Activated gamma-delta T cell treated with Interleukin-2 at 50 U/mL for 16 hours (primary cell): ENCODE measurements around the gene TSPAN5.

Source experiments
- DNase-seq: peaks from one replicate; pipeline ENCODE4 v3.0.0-alpha.2; 2020

TSPAN5 gene

GRCh38 chr4:98514741-98515469 is 143.5 kb downstream of the TSPAN5 start:
- DNase-seq = no peak

- DNase-seq = no peak
These were observed 145.5 kb downstream of the TSPAN5 start for GRCh38 chr4:98512918-98513317.

GRCh38 chr4:98510757-98511517 is 147.5 kb downstream of the TSPAN5 start:
- DNase-seq = no peak

- DNase-seq = no peak
These were observed 148.1 kb downstream of the TSPAN5 start for GRCh38 chr4:98510340-98510739.

- DNase-seq = no peak
These were observed 148.7 kb downstream of the TSPAN5 start for GRCh38 chr4:98509721-98510120.

- no peak for DNase-seq
These were observed 149.4 kb downstream of the TSPAN5 start for GRCh38 chr4:98508829-98509598.

- DNase-seq = no peak
These were observed 150.2 kb downstream of the TSPAN5 start for GRCh38 chr4:98508248-98508647.

- no peak for DNase-seq
These were observed 151.1 kb downstream of the TSPAN5 start for GRCh38 chr4:98507299-98507698.

GRCh38 chr4:98506462-98507132 is 151.8 kb downstream of the TSPAN5 start:
- no peak for DNase-seq

- DNase-seq = no peak
These were observed 152.4 kb downstream of the TSPAN5 start for GRCh38 chr4:98505992-98506391.

- no peak for DNase-seq
These were observed 154.3 kb downstream of the TSPAN5 start for GRCh38 chr4:98504091-98504490.

GRCh38 chr4:98503676-98504075 is 154.7 kb downstream of the TSPAN5 start:
- DNase-seq = no peak

- no peak for DNase-seq
These were observed 155.8 kb downstream of the TSPAN5 start for GRCh38 chr4:98502624-98503023.

- no peak for DNase-seq
These were observed 156.4 kb downstream of the TSPAN5 start for GRCh38 chr4:98502031-98502430.

GRCh38 chr4:98501383-98501782 is 157.0 kb downstream of the TSPAN5 start:
- DNase-seq = no peak

- no peak for DNase-seq
These were observed 159.6 kb downstream of the TSPAN5 start for GRCh38 chr4:98498774-98499173.

- no peak for DNase-seq
These were observed 162.1 kb downstream of the TSPAN5 start for GRCh38 chr4:98496152-98496845.

GRCh38 chr4:98493296-98493695 is 165.1 kb downstream of the TSPAN5 start:
- DNase-seq = no peak

GRCh38 chr4:98491899-98492559 is 166.4 kb downstream of the TSPAN5 start:
- DNase-seq = no peak

- no peak for DNase-seq
These were observed 168.2 kb downstream of the TSPAN5 start for GRCh38 chr4:98490251-98490650.

- DNase-seq = no peak
These were observed 172.5 kb downstream of the TSPAN5 start for GRCh38 chr4:98485816-98486345.

- DNase-seq = no peak
These were observed 174.4 kb downstream of the TSPAN5 start for GRCh38 chr4:98484031-98484430.
